ENCODE measurements around the gene DIO1. TPM values are rescaled to one million over a fixed set of nuclear protein-coding genes. Genes with fewer than 3 reads are reported as not detected.

Gene DIO1
- not detected in 2 replicates for total RNA-seq

DNA sequence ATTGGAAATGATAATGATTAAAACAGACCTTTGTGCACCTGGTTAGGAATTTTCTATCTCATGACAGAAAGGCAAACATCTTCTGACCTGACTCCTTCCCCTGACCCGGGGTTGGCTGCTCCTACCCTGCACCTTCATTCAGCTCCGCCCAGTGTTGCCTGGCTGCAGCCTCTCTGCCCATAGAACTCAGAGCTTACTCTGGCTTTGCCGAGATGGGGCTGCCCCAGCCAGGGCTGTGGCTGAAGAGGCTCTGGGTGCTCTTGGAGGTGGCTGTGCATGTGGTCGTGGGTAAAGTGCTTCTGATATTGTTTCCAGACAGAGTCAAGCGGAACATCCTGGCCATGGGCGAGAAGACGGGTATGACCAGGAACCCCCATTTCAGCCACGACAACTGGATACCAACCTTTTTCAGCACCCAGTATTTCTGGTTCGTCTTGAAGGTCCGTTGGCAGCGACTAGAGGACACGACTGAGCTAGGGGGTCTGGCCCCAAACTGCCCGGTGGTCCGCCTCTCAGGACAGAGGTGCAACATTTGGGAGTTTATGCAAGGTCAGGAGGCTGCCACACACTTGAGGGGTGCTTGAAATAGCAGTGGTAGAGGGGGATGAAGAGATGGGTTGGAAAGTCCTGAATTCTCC lies at the start of gene DIO1:
Gene DIO1 (plus strand): TSS at position 189 of the 638 bp plus-strand sequence. CDS start 24 bp downstream, at position 213.

DNA sequence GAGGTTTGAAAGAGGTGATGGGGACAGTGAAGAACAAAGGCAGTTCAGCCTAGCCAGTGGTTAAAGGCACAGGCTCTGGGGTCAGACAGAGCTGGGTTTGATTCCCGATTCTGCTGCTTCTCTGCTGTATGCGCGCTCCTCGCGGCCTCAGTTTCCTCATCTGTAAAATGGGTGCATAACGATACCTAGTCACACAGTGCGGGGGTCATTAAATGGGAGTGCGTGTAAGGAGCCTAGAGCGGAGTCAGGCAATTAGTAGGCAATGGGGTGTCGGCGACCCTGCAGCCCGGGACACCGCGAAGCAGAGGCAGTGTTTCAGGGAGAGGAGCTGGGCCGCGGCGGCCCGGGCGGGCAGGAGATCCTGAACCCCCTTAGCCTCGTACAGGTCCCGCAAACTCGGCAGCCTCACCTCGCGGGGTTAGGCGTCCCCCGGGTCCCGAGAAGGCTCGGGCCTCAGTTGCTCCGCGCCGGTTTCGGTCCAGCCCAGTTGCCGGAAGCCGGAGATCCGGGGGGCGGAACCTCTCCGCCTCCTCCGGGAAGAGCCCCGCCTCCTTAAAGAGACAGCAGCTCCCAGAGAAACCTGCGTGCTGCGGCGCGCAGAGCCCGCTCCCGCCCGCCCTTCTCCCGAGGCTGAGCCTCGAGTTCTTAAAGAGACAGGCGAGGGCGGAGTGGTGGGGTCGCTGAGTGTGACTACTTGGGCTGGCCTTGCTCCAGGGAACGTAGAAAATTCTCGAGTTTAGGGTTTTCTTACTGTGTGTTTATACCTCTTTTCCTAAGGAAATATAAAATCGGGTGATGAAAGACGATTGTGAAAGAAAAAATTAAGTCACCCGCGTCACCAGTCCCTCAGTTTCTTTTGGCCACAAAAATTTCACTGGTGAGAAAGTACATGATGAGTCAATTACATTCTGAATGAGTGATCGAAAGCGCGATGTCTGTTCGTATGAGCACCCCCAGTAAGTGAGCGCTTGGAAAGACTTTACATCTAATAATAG lies 4.4 kb upstream of the DIO1 start, which contains the start of gene YIPF1:
Gene YIPF1 (minus strand): TSS at position 494 of the 995 bp plus-strand sequence. CDS start 860 bp downstream, outside the sequence.

DNA sequence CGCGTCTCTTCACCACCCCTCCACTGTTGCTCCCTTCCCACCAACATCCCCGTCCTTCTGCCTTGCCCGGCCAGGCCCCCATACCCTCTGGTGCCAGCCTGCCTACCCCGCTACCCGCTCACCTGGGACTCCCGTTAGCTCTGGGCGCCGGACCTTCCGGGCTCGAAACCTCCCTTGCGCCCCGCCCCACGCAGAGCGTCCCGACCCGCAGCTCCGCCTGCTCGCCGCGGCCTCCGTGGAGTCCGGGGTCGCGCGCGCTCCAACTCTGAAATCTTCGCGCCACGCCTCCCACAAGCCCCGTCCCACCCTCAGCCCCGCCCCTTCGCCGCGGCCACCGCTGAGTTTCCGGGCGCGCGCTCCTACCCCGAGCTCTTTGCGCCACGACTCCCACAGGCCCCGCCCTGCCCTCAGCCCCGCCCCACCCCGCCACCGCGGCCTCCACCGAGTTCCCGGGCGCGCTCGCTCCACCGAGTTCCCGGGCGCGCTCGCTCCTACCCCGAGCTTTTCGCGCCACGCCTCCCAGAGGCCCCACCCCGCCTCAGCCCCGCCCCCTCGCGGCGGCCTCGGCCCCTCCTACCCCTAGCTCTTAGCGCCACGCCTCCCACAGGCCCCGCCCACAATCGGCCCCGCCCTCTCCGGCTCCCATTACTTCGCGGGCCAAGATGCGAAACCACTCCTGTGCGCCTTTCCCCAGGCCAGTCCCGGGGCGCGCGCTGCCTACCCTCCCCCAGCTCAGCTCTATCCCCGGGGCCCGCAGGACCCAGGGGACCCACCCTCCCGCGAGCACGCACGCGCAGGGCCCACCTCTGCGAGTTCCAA lies 51.7 kb downstream of the DIO1 start, which contains the start of gene IFT25:
Gene IFT25 (minus strand): TSS at position 267 of the 819 bp plus-strand sequence. CDS start 5,617 bp downstream, outside the sequence.

DNA sequence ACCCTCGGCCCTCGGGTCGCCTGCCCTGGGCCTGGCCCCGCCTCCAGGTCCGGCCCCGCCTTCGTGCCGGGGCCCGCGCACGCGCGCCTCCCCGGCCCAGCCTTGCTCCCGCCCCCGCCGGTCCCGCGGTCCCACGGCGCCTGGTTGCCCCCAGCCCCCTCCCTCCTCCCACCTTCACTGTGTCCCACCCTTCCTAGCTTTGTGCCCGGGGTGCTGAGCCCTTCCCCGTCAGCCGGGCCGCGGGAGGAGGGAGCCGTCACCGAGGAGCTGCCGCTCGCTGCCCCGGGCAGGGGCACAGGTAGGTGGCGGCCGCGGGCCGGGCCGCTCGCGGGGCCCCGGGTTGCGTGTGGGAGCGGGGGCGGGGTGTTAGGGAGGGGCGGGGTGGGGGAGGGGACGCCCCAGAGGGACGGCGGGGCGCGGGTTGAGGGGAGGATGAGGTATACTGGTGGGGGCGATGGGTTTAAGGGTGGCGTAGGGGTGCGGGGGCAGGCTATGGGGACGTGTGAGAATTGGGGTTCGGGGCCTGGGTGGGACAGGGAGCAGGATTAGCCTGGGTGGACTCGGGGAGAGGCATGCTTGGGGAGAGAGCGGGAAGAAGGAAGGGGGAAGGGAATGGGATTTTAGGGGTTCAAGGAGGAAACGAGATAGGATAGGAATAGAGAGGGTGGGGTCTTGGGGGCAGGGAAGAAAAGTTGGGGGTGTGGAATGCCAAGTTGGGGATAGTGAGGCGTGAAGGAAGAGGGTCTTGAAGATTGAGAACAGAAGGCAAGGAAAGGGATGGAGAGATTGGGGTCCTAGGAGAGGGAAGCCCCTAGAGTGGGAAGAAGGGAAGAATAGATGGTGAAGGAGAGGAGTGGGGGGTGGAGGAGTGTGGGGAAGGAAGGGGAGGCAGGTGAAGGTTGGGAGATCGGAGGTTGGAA lies 52.5 kb downstream of the DIO1 start, which contains the start of gene LRRC42:
Gene LRRC42 (plus strand): TSS at position 99 of the 920 bp plus-strand sequence. CDS start 5,650 bp downstream, outside the sequence.

Other genes starting within 250 kb of the DIO1 start
- gene GLIS1, start 155.0 kb upstream of the DIO1 start, total RNA-seq = 0.47 and 0.77 TPM in 2 replicates
- gene NDC1, start 55.9 kb upstream of the DIO1 start, total RNA-seq = 4.8 and 6.0 TPM in 2 replicates
- gene YIPF1, start 4.4 kb upstream of the DIO1 start, total RNA-seq = 17.0 and 18.5 TPM in 2 replicates
- 12.5 and 24.7 TPM in 2 replicates for gene IFT25, start 51.5 kb downstream of the DIO1 start, total RNA-seq
- gene LRRC42, start 52.2 kb downstream of the DIO1 start, total RNA-seq = 18.5 and 20.3 TPM in 2 replicates
- not detected in 2 replicates for gene LDLRAD1, start 124.0 kb downstream of the DIO1 start, total RNA-seq
- 356 and 527 TPM in 2 replicates for gene TMEM59, start 159.0 kb downstream of the DIO1 start, total RNA-seq
- gene TCEANC2, start 159.4 kb downstream of the DIO1 start, total RNA-seq = 4.4 and 5.2 TPM in 2 replicates

Data from bronchial smooth muscle cell (primary cell).